ENCODE data around the gene CISD3.

CISD3 gene

GRCh38 chr17:38742411-38743308 lies 12.5 kb downstream of the CISD3 start:
- peak; percentile 57; the same call in 1 of the 2 replicates for TF ChIP-seq GLIS2 (tag by site-specific recombination; IDR thresholded peaks at IDR 0.05)
- 0 out of 2 replicates have a peak, but pooled peaks have one; percentile 35 for TF ChIP-seq TSHZ1 (tag by site-specific recombination; IDR thresholded peaks at IDR 0.05; ENCODE audit: borderline replicate concordance)
- no peak for TF ChIP-seq ZNF530 (tag by site-specific recombination; IDR thresholded peaks at IDR 0.05; ENCODE audit: low read depth)
- TF ChIP-seq ZNF510 (tag by site-specific recombination; IDR thresholded peaks at IDR 0.05; ENCODE audit: insufficient replicate concordance), result no peak
- TF ChIP-seq OVOL3 (tag by site-specific recombination; IDR thresholded peaks at IDR 0.05), result no peak
- TF ChIP-seq ZNF398 (tag by site-specific recombination; IDR thresholded peaks at IDR 0.05), result 0 out of 2 replicates have a peak, but pooled peaks have one; percentile 13
- TF ChIP-seq ZNF121 (tag by site-specific recombination; IDR thresholded peaks at IDR 0.05), result peak; percentile 86
- no peak for TF ChIP-seq YY2 (tag by site-specific recombination; IDR thresholded peaks at IDR 0.05)
- TF ChIP-seq ZNF394 (tag by site-specific recombination; IDR thresholded peaks at IDR 0.05; ENCODE audit: borderline replicate concordance), result peak; percentile 55; the same call in 1 of the 2 replicates
- TF ChIP-seq KLF1 (tag by site-specific recombination; IDR thresholded peaks at IDR 0.05), result peak; percentile 6; the same call in 1 of the 2 replicates
- TF ChIP-seq ZFHX2 (tag by site-specific recombination; conservative IDR thresholded peaks at IDR 0.05), result no peak
- TF ChIP-seq, protein P1, sequence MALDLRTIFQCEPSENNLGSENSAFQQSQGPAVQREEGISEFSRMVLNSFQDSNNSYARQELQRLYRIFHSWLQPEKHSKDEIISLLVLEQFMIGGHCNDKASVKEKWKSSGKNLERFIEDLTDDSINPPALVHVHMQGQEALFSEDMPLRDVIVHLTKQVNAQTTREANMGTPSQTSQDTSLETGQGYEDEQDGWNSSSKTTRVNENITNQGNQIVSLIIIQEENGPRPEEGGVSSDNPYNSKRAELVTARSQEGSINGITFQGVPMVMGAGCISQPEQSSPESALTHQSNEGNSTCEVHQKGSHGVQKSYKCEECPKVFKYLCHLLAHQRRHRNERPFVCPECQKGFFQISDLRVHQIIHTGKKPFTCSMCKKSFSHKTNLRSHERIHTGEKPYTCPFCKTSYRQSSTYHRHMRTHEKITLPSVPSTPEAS (tag by site-specific recombination; IDR thresholded peaks at IDR 0.05), result 0 out of 2 replicates have a peak, but pooled peaks have one; percentile 17
- no peak for TF ChIP-seq ZNF677 (tag by site-specific recombination; IDR thresholded peaks at IDR 0.05)
- TF ChIP-seq ZNF426 (tag by site-specific recombination; IDR thresholded peaks at IDR 0.05), result no peak
- peak; percentile 76; the same call in 1 of the 2 replicates for TF ChIP-seq ZNF362 (tag by site-specific recombination; IDR thresholded peaks at IDR 0.05)
- peak; percentile 70 for TF ChIP-seq ZBTB17 (tag by site-specific recombination; IDR thresholded peaks at IDR 0.05)
- TF ChIP-seq ZIC2 (tag by site-specific recombination; IDR thresholded peaks at IDR 0.05), result peak; percentile 77
- 0 out of 2 replicates have a peak, but pooled peaks have one; percentile 16 for TF ChIP-seq ZBTB8A (tag by site-specific recombination; IDR thresholded peaks at IDR 0.05)
- TF ChIP-seq SP2 (tag by site-specific recombination; IDR thresholded peaks at IDR 0.05), result peak; percentile 13; the same call in 1 of the 2 replicates
- no peak for TF ChIP-seq ZNF239 (tag by site-specific recombination; IDR thresholded peaks at IDR 0.05)
- no peak for TF ChIP-seq PRDM1 (tag by site-specific recombination; IDR thresholded peaks at IDR 0.05)
- TF ChIP-seq ZNF335 (tag by site-specific recombination; conservative IDR thresholded peaks at IDR 0.05), result 0 out of 2 replicates have a peak, but pooled peaks have one; percentile 11
- TF ChIP-seq, protein P2, sequence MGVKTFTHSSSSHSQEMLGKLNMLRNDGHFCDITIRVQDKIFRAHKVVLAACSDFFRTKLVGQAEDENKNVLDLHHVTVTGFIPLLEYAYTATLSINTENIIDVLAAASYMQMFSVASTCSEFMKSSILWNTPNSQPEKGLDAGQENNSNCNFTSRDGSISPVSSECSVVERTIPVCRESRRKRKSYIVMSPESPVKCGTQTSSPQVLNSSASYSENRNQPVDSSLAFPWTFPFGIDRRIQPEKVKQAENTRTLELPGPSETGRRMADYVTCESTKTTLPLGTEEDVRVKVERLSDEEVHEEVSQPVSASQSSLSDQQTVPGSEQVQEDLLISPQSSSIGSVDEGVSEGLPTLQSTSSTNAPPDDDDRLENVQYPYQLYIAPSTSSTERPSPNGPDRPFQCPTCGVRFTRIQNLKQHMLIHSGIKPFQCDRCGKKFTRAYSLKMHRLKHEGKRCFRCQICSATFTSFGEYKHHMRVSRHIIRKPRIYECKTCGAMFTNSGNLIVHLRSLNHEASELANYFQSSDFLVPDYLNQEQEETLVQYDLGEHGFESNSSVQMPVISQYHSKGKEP (tag by site-specific recombination; IDR thresholded peaks at IDR 0.05), result peak; percentile 38; the same call in 1 of the 2 replicates
- TF ChIP-seq REPIN1 (tag by site-specific recombination; IDR thresholded peaks at IDR 0.05; ENCODE audit: low read depth), result no peak
- no peak for TF ChIP-seq YY1 (tag by site-specific recombination; IDR thresholded peaks at IDR 0.05)
- H3K27ac ChIP-seq (ENCODE audit: extremely low read depth, low read depth, low read length), result 0 out of 2 replicates have a peak overlapping the region, but pooled peaks have one; percentile 19
- ChIA-PET CTCF (interaction anchor here (4.6 kb wide), 1 partner anchor 8 kb away, joined by 47 read pairs; no protein-coding TSS in a partner anchor), POLR2A (interaction anchor here (1.0 to 1.3 kb wide), 3 partner anchors 11 to 56 kb away, joined by 4 to 8 read pairs (median 4); no protein-coding TSS in a partner anchor)
- H3K36me3 ChIP-seq (ENCODE audit: control insufficient read depth in 2 of 2, insufficient read depth in 1 of 2, low read length in 2 of 2), result peaks cover 1 to 28% of the 10 kb centered on the region in 2 experiments; a peak in 2 of 3 replicates
- H3K4me3 ChIP-seq (ENCODE audit: low read depth, low read length), result no peak overlapping the region
- H3K4me1 ChIP-seq (ENCODE audit: control insufficient read depth, insufficient read depth, low read length), result peaks cover 36% of the 10 kb centered on the region
- H3K9me3 ChIP-seq (ENCODE audit: control insufficient read depth, insufficient read depth, low read depth, low read length), result no peaks in the 10 kb centered on the region

Data from HEK293 (cell line).